IPS DF 19.7 (cell line): Measurements from ENCODE around the gene SOCS2.

Experiments
- DNase-seq: peaks from one replicate; pipeline ENCODE4 v3.0.0-alpha.2; 2013; ENCODE audit warnings: low read depth, low spot score

Gene SOCS2

GRCh38 chr12:93567174-93567573 lies 5.3 kb upstream of the SOCS2 start:
- DNase-seq = no peak

GRCh38 chr12:93568091-93568490 lies 4.4 kb upstream of the SOCS2 start:
- DNase-seq = no peak

- DNase-seq = no peak
Measured at GRCh38 chr12:93569301-93569655, 3.2 kb upstream of the SOCS2 start.

GRCh38 chr12:93569656-93570551 lies 2.6 kb upstream of the SOCS2 start:
- DNase-seq = no peak

GRCh38 chr12:93570552-93571364 lies 1.7 kb upstream of the SOCS2 start:
- peak; percentile 72 for DNase-seq

- no peak for DNase-seq
Measured at GRCh38 chr12:93571365-93571924, 1.0 kb upstream of the SOCS2 start.

- no peak for DNase-seq
Measured at GRCh38 chr12:93572712-93573551, 457 bp downstream of the SOCS2 start.

- DNase-seq = no peak
Measured at GRCh38 chr12:93573552-93574223, 1.2 kb downstream of the SOCS2 start.

- DNase-seq = no peak
Measured at GRCh38 chr12:93577222-93577621, 4.7 kb downstream of the SOCS2 start.

- DNase-seq = no peak
Measured at GRCh38 chr12:93578221-93578620, 5.7 kb downstream of the SOCS2 start.

- no peak for DNase-seq
Measured at GRCh38 chr12:93580682-93581081, 8.2 kb downstream of the SOCS2 start.

- DNase-seq = no peak
Measured at GRCh38 chr12:93581370-93581769, 8.9 kb downstream of the SOCS2 start.

GRCh38 chr12:93582351-93582750 lies 9.9 kb downstream of the SOCS2 start:
- DNase-seq = no peak

GRCh38 chr12:93583627-93584392 lies 11.3 kb downstream of the SOCS2 start:
- DNase-seq = peak; percentile 67

GRCh38 chr12:93585247-93585646 lies 12.8 kb downstream of the SOCS2 start:
- no peak for DNase-seq

- DNase-seq = no peak
Measured at GRCh38 chr12:93587611-93588010, 15.1 kb downstream of the SOCS2 start.

- DNase-seq = no peak
Measured at GRCh38 chr12:93589081-93589480, 16.6 kb downstream of the SOCS2 start.

GRCh38 chr12:93591137-93591868 lies 18.8 kb downstream of the SOCS2 start:
- DNase-seq = no peak

- DNase-seq = no peak
Measured at GRCh38 chr12:93592641-93593406, 20.3 kb downstream of the SOCS2 start.
